ENCODE measurements around the gene TIGAR.
A peak's percentile ranks its signal among the peaks of the same experiment; 100 is the strongest.

Gene TIGAR

DNA sequence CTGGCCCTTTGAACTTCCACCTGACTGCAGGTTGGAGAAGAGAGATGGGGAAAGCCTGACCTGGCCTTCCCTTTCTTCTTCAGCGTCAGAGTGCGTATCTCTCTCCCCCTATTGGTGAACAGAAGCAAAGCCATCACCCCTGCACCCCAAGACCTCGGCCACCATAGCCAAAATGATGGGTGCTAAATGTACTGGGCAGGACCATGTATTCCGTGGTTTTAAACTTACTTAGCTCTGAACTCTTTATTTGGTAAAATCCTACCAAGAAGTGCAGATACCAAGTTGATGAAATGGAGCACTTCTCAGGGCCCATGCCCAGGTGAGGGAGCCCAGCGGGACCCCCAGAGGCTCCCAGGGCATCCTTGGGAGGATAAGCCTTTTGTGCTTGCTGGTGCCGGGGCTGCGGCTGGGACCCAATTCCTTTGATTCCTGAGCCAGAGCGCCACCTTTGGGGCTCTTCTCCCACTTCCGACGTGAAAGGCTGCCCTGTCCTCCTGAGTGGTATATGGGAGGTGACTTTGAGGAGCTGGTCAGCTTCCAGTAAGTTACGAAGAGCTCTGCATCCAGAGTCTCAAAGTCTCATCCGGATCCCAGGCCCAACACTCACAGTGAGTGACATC lies 38.0 kb upstream of the TIGAR start:
- no peak for DNase-seq

DNA sequence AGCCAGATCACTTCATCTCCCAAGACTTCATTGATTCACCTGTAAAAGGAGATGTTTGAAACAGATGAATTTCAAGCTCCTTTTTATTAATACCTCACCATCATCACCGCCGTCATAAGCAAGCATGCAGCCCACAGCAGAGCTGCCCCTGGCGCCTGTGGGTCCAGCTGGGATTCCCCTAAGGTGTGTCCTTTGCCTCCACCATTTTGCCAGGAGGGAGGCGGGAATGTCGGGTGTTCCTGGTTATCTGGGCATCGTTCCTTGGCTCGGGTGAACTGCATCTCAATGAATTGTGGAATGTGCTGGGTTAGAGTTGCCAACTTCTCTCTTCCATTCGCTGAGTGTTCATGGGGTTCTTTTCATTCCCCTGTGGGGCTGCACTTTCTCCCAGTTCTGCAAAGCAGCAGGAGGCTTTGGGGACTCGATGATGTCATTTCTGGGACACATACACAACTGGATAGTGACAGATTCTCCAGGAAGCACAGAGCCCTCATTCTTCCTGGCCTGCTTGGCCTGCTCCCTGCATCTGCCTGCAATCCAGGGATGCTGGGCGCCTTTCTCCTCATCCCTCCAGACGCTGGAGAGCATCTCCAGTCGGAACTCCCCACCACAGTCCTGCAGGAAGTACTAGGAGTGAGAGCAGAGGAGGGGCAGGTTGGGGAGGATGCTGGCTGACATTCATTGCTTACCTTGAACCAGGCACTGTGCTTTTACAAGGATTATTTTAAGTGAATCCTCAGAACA lies 37.3 kb upstream of the TIGAR start:
- DNase-seq: no peak

- no peak for DNase-seq
Observed at GRCh38 chr12:4284306-4284705, 36.7 kb upstream of the TIGAR start.

GRCh38 chr12:4285070-4285469 lies 35.9 kb upstream of the TIGAR start:
- DNase-seq: no peak

DNA sequence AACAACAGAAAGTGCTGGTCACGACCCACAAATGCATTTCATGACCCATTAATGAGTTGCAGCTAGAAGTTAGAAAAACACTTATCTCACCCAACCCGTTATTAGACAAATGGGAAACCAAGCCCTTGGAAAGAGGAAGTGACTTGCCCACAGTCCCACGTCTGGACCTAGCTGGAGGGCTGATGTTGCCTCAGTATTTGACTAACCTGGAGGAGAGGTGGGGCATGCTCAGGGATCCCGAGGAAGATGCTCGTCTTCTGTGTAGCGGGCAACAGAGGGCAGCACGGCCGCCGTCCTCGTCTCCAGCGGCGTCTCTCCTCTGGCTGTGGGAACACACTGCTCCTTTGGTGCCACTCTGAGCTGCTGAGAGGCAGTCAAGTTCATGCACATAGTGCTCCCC lies 34.8 kb upstream of the TIGAR start:
- DNase-seq: peak in 1 of 2 experiments; percentile 9

DNA sequence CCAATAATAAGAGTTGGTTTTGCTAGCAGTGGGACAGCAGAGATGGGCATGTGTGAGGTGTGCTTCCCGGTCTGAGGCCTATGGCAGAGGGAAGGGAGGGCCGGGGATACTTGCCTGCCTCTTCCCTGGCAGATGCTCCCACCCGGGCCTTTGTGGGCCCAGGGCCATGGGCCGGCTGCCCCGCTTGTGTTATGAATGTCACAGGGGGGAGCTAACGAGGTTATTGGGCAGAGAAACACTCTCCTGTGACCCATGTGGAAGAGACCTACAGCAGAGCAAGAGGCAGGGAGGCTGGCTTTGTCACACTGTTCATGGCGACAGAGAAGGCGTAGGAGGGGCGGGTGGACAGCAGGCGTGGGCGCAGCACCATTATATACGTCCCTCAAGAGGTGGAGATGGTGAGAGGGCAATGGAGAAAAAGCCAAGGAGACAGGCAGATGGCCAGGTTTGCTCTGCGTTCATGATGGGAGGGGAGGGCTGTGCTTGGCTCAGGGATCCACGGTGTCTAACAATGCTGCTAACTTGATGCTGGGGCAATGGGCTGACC lies 34.2 kb upstream of the TIGAR start:
- DNase-seq: no peak

DNA sequence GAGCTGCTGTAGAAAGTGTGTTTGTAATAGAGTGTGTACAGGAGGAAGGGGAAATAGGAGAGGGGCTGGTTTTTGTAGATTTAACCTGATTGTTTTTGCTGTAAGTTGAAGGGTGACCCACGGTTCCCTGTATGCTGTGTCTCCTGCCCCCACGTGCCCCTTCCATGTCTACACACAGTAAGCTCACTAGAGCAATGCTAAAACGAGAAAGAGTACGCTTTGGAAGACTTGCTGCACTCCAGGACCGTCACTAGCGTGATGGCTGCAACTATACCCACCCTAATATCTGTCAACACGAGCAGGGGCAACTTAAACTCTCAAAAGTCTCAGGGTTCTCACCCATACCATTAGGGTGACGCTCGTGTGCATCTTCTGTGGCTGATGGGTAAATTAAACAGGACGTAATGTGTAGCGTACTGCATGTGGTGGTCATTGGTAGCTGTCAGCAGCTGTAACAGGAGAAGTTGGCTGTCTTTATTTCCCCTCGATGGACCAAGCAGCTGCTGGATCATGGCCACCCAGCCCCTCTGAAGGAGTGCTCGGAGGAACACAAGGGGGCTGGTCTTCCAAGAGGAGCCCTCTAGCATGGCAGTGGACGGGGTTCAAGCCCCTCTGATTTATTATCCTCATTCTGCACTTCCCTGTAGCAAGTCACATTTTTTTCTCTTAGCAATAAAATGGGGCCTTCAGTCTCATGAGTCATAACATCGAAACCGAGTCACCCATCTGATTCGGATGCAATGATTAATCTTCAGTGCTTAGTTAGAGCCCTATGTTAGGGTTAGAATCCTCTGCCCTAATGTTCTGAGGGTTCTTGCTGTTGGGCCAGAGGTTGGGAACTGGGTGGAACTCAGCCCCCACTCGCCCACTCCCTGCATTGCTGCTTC lies 33.4 kb upstream of the TIGAR start:
- no peak for DNase-seq

DNA sequence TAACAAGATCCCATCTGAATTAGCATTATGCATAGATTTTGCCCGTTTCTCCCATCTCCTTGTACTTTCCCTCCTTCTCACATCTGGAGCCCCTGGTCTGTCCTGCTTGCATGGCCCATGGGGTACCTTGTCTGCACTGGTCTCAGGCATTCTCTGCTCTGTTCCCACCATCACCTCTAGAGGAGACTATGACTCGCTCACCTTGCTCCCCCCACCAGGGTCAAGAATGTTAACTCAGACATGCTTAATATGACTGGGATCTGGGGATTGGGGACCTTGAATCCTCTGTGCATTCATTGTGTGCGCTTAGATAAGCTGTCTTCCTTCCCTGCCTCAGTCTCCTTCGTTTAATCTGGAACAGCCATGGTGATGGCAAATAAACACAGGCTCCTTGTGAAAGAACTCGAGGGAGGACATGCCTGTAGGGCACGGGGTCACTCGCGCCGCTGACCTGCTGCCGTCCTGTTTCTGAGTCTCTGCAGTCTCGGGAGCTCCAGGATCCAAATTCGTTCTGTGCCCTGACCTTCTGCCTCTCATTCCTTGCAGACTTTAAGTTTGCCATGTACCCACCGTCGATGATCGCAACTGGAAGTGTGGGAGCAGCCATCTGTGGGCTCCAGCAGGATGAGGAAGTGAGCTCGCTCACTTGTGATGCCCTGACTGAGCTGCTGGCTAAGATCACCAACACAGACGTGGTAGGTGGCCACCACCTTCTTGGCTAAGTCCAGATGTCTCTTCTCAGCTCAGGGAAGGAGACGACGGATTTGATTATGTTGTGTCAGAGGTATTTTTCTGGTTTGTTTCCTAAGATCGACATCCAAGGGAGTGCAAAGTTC lies 32.5 kb upstream of the TIGAR start:
- no peak for DNase-seq

DNA sequence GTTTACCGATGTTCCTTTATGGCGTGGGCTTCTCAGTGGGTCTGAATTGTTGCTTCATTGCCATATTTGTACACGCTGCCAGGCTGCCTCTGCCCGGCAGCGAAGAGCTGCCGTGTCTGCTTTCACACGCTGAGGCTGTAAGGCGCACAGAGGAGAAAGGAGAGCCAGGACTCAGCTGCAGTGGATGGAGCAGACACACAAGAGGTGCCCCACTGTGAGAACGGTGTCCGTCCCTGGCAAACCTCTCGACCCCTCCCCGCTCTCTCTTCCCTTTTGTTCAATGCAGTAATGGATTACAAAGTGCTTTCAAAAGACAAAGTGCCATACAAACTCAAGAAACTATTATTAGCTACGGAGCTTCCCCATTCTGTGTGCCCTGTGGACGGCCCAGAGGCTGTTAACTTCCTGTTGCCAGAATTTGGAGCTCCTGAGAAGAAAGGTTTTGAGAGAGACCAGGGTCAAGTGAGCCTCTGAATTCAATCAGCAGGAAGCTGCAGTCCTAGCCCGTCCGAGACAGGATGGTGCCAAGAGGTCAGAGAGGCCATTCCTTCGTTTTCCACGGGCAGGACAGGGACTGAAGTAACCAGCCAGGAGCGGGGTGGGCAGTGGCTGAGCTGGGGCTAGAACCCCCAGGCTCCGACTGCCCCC lies 31.7 kb upstream of the TIGAR start:
- no peak for DNase-seq

GRCh38 chr12:4289998-4290790 lies 30.8 kb upstream of the TIGAR start:
- no peak for DNase-seq

DNA sequence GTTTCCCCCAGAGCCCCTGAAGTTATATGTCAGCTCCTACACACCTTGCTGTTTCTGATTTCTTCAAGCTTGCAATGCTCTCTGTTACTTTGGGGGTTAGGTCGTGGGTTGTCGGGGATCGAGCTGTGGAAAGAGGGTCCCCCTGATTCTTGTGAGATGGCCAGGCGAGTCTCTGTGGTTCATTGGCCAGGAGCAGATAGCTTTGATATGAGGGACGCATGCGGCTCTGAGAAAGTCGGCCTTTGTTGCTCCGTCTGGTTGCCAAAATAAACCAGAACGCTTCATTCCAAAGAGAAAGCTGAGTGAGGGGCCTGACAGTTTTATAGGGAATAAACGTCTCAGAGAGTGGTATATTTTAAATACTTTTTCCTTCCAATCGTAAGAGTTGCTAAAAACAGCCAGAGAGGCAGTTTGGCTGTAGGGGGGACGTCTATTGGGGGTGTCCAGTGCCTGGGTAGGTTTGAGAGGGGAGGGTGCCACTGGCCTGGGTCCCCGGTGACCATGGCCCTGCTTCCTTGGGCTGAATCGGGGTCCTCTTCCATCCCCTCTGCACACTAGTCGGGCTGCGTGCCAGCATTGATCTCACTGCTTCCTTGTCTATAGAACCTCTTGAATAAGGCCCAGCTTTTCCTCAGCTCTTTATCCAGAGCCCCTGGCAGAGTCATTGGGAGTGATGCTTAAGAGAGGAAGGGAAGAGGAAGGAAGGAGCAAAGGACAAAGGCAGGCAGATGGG lies 28.5 kb upstream of the TIGAR start:
- no peak for DNase-seq

GRCh38 chr12:4293299-4293965 lies 27.6 kb upstream of the TIGAR start:
- no peak for DNase-seq

DNA sequence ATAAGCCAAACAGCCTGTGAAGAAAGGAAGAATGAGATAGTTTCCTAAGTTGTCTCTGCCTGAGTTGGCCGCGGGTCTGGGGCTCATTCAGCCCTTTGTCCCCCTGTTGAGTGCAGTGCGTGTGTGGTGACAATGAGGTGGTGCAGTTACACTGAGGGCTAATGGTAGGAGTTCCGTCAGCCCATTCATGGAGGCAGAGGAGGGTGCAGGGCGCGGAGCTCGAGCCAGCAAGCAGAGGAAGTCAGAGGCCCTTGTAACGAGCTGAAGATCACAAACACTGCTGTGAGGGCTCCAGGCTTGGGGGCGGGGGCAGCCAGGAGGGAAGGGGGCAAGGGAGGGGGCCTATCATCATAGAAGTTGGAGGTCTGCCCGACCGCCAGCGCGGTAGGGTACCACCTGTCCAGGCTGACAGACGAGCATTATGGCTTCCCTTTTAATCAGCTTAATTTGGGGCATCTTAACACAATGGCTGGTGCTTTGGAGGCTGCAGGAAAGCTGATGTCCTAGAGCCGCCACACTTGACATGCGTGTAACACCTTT lies 27.0 kb upstream of the TIGAR start:
- DNase-seq: no peak

DNA sequence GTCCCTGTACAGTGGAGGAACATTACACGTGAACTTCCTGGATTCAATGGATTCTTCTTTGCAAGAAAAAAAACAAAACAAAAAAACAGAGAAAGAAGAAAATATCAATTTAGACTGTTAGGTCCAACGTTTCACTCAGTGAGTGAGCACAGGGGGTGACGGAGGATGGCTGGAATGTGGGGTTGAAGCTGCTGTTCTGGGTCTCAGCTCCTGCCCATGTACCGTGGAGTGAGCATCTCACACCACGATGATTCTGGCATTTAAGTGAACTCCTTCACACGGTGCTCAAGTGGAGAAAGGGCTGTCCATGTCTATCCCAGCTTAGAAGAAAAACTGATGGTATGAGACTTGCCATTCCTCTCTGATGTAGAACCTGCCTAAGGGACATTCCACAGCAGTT lies 24.3 kb upstream of the TIGAR start:
- DNase-seq: no peak

DNA sequence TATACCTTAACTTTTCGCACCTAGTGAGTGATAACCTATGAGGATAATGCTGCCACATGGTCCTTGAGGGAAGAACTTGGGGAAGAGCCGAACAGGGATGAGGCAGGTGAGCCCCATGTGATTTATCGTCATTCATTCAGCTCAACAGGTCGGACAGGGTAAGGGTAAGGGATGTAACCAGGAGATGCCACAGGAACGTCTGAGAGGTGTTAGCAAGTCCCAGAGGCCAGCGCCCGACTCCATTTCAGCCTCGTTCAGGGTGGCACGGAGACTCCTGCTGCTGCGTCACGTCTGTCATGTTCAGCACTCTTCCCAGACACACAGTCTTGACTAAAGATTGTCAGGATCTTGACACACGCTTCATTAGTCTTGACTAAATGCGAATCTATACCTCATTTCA lies 23.4 kb upstream of the TIGAR start:
- no peak for DNase-seq

DNA sequence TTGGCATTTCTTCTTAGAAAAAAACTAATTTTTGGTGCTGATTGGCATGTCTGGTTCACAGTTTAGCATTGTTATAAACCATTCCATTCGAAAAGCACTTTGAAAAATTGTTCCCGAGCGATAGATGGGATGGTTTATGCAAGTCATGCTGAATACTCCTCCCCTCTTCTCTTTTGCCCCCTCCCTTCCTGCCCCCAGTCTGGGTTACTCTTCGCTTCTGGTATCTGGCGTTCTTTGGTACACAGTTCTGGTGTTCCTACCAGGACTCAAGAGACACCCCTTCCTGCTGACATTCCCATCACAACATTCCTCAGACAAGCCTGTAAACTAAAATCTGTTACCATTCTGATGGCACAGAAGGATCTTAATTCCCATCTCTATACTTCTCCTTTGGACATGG lies 20.1 kb upstream of the TIGAR start:
- DNase-seq: no peak

- DNase-seq: no peak
Observed at GRCh38 chr12:4301932-4302501, 19.0 kb upstream of the TIGAR start.

DNA sequence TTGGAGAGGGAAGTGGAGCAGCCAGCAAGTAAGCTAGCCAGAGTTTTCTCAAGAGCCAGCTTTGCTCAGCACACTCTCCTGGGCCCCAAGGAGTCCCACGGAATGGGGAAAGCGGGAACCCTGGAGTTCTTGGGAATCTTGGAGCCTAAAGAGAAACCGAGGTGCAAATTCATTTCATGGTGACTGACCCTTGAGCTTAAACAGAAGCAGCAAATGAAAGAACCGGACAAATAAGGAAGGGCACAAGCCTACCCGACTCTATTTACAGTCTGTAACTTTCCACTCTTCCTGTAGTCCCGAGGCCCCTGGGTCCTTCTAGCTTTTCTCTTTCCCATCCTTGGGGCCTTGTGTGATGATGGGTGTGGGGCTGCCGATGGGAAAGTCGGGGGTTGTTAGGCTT lies 18.1 kb upstream of the TIGAR start:
- DNase-seq: no peak

GRCh38 chr12:4303750-4304149 lies 17.3 kb upstream of the TIGAR start:
- DNase-seq: no peak

Measured in AML-193 (cell line).